Measurements from ENCODE around the gene SPOP.
"Not testable (repeated sequence)": the region's sequence is repeated elsewhere in the genome, so short reads cannot be mapped to it uniquely, and the experiment has no call there.

Gene SPOP

GRCh38 chr17:49553676-49554335 is 124.1 kb downstream of the SPOP start:
- Histone ChIP-seq H3K4me1 (ENCODE audit: insufficient read depth, low read length) (no peaks in the 10 kb centered on the region), H3K9ac (ENCODE audit: low read depth, low read length) (no peak overlapping the region), H3K27ac (ENCODE audit: low read depth, low read length) (no peak overlapping the region), H3K27me3 (ENCODE audit: insufficient read depth, low read length) (peaks cover 12% of the 10 kb centered on the region), H3K9me3 (ENCODE audit: insufficient read depth, low read depth, low read length) (no peaks in the 10 kb centered on the region), H3K36me3 (ENCODE audit: insufficient read depth, low read length) (no peaks in the 10 kb centered on the region), H3K4me3 (ENCODE audit: low read length) (no peak overlapping the region)
- WGBS, result 88% methylated on average over 8 of the region's 8 CpGs

GRCh38 chr17:49552070-49552751 is 125.7 kb downstream of the SPOP start:
- H3K9me3 ChIP-seq (ENCODE audit: insufficient read depth, low read depth, low read length), result no peaks in the 10 kb centered on the region
- no peaks in the 10 kb centered on the region for H3K36me3 ChIP-seq (ENCODE audit: insufficient read depth, low read length)
- H3K4me1 ChIP-seq (ENCODE audit: insufficient read depth, low read length), result peaks cover 5% of the 10 kb centered on the region; the same call in 1 of the 2 replicates
- H3K4me3 ChIP-seq (ENCODE audit: low read length), result no peak overlapping the region
- H3K27ac ChIP-seq (ENCODE audit: low read depth, low read length), result no peak overlapping the region
- H3K9ac ChIP-seq (ENCODE audit: low read depth, low read length), result no peak overlapping the region
- 91% methylated on average over 27 of the region's 27 CpGs for WGBS
- peaks cover 11% of the 10 kb centered on the region for H3K27me3 ChIP-seq (ENCODE audit: insufficient read depth, low read length)

- Histone ChIP-seq H3K4me1 (ENCODE audit: insufficient read depth, low read length) (peaks cover 8% of the 10 kb centered on the region; the same call in 1 of the 2 replicates), H3K4me3 (ENCODE audit: low read length) (no peak overlapping the region), H3K27ac (ENCODE audit: low read depth, low read length) (no peak overlapping the region), H3K9me3 (ENCODE audit: insufficient read depth, low read depth, low read length) (no peaks in the 10 kb centered on the region), H3K27me3 (ENCODE audit: insufficient read depth, low read length) (peaks cover 9% of the 10 kb centered on the region), H3K36me3 (ENCODE audit: insufficient read depth, low read length) (no peaks in the 10 kb centered on the region), H3K9ac (ENCODE audit: low read depth, low read length) (no peak overlapping the region)
- WGBS, result 89% methylated on average over 12 of the region's 12 CpGs
These were observed 126.5 kb downstream of the SPOP start for GRCh38 chr17:49551221-49552069.

GRCh38 chr17:49550764-49551163 is 127.1 kb downstream of the SPOP start:
- H3K27ac ChIP-seq (ENCODE audit: low read depth, low read length); H3K27me3 ChIP-seq (ENCODE audit: insufficient read depth, low read length); H3K36me3 ChIP-seq (ENCODE audit: insufficient read depth, low read length); H3K9me3 ChIP-seq (ENCODE audit: insufficient read depth, low read depth, low read length); H3K4me3 ChIP-seq (ENCODE audit: low read length); H3K9ac ChIP-seq (ENCODE audit: low read depth, low read length): not testable (repeated sequence)
- H3K4me1 ChIP-seq (ENCODE audit: insufficient read depth, low read length), result peaks cover 11% of the 10 kb centered on the region; the same call in 1 of the 2 replicates
- WGBS, result 91% methylated on average over 9 of the region's 9 CpGs

GRCh38 chr17:49549691-49550678 is 127.9 kb downstream of the SPOP start:
- WGBS, result 86% methylated on average over 20 of the region's 20 CpGs
- H3K9ac ChIP-seq (ENCODE audit: low read depth, low read length), result no peak overlapping the region
- no peaks in the 10 kb centered on the region for H3K9me3 ChIP-seq (ENCODE audit: insufficient read depth, low read depth, low read length)

GRCh38 chr17:49549311-49549605 is 128.6 kb downstream of the SPOP start:
- peaks cover 17% of the 10 kb centered on the region; the same call in 1 of the 2 replicates for H3K4me1 ChIP-seq (ENCODE audit: insufficient read depth, low read length)
- 95% methylated on average over 6 of the region's 6 CpGs for WGBS
- H3K36me3 ChIP-seq (ENCODE audit: insufficient read depth, low read length), result no peaks in the 10 kb centered on the region
- H3K4me3 ChIP-seq (ENCODE audit: low read length), result no peak overlapping the region
- no peak overlapping the region for H3K9ac ChIP-seq (ENCODE audit: low read depth, low read length)
- no peaks in the 10 kb centered on the region for H3K27me3 ChIP-seq (ENCODE audit: insufficient read depth, low read length)
- no peaks in the 10 kb centered on the region for H3K9me3 ChIP-seq (ENCODE audit: insufficient read depth, low read depth, low read length)
- no peak overlapping the region for H3K27ac ChIP-seq (ENCODE audit: low read depth, low read length)

More at GRCh38 chr17:49549691-49550678, 127.9 kb downstream of the SPOP start:
- H3K36me3 ChIP-seq (ENCODE audit: insufficient read depth, low read length), result no peaks in the 10 kb centered on the region
- no peak overlapping the region for H3K4me3 ChIP-seq (ENCODE audit: low read length)
- H3K27ac ChIP-seq (ENCODE audit: low read depth, low read length), result no peak overlapping the region
- H3K27me3 ChIP-seq (ENCODE audit: insufficient read depth, low read length), result no peaks in the 10 kb centered on the region
- H3K4me1 ChIP-seq (ENCODE audit: insufficient read depth, low read length), result peaks cover 15% of the 10 kb centered on the region; the same call in 1 of the 2 replicates
